T follicular helper cell (primary cell): ENCODE measurements around the gene LCNL1.

ENCODE experiments used
- DNase-seq: peaks from one replicate; pipeline ENCODE4 v3.0.0-alpha.2; 2020; ENCODE audit warnings: low read depth

The LCNL1 gene

DNA sequence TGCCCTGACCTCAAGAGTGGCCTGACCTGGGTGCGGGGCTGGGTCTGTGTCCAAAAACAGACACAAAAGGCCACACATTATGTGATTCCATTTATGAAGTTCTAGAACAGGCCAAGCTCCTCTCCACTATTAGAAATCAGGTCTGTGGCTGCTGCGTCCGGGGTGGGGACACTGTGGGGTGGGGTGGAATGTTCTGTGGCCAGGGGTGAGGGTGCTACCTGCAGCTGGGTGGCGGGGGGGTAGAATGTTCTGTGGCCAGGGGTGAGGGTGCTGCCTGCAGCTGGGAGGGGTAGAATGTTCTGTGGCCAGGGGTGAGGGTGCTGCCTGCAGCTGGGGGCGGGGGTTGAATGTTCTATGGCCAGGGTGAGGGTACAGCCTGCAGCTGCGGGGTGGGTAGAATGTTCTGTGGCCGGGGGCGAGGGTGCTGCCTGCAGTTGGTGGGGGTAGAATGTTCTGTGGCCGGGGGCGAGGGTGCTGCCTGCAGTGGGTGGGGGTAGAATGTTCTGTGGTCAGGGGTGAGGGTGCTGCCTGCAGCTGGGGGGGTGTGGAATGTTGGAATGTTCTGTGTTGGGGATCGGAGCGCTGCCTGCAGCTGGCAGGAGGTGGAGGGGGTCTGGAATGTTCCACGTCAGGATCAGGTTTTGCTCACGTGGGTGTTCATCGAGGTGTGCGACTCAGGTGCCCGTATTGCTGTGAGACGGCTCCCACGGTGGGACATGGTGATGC lies 22.4 kb upstream of the LCNL1 start:
- no peak for DNase-seq

DNA sequence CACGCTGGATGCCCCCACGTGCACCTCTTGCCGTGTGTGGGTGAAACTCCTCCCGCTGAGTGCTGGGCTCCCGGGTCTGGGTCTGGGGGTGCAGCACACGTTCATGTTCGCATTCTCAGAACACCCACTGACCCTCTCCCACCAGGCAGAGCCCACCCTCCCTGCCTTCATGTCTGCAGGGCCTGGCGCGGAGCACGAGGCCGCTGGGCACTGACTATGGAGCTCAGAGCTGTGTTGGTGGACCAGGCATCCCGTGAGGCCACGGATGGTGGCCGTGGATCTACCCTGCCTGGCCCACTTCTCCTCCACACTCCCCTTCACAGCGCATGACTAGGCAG lies 21.9 kb upstream of the LCNL1 start:
- DNase-seq, result no peak

DNA sequence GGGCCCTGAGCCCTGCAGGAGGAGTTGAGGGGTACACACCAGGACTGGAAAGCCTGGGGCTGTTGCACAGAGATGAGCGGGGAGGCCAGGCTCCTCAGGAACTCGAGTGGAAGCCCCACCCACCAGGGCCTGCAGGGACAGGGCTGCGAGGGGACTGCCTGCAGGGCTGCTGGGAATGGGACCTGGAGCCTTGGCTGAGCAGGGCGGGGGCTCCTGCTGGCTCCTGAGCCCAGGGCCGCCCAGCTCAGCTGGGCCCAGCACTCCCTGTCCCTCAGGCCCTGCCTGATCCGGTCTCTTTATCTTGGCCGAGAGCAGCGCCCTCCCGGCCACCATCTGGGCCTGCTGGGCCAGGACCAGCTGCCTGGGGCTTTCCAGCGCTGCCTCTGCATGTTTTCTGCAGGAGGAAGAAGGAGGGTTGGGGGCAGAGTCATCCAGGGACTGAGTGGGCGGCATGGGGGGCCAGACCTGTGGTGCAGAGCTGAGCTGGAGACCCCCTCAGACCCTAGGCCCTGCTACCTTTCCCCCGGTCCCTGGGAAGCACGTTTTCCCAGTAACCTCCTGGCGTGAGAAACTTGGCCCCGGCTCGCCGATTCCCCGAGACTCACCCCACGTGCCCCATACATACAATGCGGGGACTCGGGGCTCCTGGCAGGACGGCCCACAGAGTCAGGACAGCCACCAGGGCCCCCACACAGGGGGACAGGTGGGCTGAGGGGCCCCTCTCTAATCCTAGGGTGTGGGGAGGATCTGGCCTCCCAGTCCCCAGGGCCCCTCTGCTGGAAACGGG lies 21.3 kb upstream of the LCNL1 start:
- DNase-seq, result no peak

DNA sequence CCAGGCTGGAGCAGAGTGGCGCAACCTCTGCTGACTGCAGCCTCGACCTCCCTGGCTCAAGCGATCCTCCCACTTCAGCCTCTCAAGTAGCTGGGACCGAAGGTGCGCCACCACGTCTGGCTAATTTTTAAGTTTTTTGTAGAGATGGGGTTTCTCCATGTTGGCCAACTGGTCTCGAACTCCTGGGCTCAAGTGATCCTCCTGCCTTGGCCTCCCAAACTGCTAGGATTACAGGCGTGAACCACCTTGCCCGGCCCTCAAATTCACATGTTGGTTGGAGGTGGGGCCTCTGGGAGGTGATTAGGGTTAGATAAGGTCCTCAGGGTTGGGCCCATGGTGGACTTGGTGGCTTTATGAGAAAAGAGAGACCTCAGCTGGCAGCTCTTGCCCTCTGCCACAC lies 20.6 kb upstream of the LCNL1 start:
- DNase-seq, result no peak

DNA sequence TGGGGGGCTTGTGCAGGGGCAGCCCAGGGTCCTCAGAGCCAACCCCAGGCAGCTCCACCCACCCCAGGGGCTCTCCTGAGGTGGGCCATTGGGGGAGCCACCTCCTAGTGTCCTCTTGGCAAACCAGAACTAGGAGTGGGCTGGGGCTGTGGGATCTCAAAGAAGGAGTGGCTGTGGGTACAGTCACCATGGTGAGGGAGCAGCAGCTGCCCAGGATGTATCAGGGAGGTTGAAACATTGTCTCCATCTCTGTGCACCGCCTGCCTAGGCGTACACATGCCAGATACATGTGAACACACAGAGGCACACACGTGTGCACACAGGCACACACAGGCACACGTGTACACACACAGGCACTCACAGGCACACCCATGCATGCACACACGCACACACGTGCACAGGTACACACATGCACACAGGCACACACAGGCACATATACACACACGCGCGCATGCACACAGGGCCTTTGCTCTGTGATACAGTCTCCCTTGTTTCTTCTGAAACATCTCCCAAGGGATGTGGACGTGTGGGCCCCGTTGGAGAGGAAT lies 20.0 kb upstream of the LCNL1 start:
- no peak for DNase-seq

DNA sequence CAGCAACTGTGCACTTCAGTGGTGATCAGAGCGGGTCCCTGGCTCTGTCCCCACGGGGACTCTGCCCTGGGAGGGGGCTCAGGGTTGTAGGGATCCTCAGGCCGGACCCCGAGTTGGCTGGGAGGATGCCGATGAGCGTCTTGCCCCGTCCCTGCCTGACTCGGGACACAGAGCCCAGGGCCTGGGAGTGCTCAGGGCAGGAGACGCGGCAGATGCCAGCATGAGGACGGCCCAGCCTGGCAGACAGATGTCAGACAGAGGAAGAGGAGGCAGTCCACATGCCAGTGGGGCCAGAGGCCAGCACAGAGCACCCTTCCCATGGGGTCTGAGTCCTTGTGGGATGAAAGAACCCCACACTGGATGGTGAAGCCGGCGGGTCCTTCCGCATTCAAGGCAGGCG lies 19.5 kb upstream of the LCNL1 start:
- no peak for DNase-seq

DNA sequence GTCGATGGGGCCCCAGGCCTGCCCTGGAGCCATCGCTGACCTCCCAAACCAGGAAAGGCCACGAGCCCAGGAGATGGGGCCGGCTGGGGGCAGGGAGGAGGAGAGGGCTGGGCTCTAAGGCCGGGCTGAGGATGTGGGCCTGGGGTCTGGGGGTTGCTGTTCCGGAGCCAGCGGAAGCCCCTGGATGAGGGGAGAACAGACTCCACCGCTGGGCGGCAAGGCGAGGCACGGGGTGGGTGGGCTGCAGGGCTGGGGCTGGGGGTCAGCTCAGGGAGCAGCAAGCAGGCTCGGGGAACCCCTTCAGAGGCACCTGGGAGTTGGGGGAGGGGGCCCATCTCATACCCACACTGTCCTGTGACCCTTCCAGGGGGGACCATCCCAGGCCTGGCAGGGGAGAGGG lies 19.0 kb upstream of the LCNL1 start:
- no peak for DNase-seq

DNA sequence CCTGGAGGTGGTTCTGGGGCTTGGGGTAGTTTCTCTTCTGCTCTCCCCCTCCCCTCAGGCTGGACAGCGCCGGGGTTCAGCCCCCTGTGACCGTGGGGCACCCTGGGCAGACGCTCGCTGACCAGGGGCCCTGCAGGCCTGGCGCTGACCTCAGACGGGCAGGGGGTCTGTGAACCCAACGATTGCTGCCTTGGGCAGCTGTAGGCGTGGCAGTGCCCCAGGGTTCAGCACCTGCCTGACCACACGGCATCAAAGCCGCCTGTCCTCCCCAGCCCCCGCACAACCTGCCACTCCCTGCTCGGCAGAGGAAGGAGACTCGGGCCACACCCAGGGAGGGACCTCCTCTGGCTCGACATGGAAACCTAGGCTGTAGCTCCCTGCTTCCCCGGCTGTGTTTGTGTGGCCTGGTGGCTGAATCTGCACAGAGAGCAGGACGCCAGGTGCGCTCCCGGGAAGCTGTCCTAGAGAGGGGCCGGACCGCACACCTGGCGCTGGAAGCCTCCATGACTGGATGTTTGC lies 18.6 kb upstream of the LCNL1 start:
- DNase-seq, result no peak

DNA sequence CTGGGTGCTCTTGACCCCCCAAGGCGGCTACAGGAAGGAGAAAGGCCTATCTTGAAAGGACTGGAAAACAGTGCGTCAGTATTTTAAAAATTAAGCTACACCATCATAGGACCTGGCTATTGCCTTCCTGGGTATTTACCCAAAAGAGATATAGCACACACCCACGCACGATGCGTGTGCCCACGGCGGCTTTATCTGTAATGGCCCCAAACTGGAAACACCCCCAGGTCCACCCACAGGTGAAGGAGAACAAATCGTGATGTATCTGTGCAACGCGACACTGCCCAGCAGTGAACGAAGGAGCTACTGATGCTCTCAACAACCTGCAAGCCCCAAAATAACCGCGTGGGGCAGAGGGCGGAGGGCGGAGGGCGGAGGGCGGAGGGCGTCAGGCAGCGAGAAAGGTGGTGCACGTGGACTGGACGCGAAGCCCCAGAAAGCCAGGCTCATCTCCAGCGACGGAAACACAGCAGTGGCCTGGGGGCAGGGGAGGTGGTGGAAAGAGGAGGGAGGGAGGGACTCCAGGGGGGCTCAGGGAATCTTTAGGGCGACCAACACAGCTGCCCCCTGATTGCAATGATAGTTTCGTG lies 17.9 kb upstream of the LCNL1 start:
- no peak for DNase-seq

DNA sequence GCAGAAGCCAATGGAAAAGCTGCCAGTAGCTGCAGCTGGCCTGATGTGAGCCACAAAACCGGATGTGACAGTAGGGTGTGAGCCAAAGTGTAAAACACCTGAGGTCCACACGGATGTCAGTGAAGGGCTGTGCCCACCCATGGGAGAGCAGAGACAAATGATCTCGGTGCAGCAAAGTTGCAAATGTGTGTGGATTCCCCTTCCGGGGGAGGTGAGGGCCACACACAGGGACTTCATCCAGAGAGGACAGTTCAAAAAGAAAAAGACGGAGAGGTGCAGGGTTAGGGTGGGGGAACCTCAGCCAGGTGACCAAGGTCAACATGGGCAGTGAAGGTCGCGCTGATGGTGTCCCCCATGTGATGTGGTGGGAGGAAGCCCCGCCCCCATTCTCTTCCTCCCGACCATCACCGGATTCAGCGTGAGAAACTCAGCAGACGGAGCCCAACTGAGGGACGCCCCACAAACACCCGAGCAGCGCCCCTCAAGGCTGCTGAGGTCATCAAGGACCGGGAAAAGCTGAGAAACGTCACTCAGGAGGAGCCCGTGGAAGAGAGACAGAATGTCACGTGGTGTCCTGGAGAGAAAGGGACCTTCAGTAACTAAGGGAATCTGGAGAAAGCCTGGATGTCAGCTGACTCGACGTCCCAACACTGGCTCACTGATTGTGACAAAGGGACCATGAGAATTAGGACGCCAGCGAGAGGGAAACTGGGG lies 16.9 kb upstream of the LCNL1 start:
- DNase-seq, result no peak

DNA sequence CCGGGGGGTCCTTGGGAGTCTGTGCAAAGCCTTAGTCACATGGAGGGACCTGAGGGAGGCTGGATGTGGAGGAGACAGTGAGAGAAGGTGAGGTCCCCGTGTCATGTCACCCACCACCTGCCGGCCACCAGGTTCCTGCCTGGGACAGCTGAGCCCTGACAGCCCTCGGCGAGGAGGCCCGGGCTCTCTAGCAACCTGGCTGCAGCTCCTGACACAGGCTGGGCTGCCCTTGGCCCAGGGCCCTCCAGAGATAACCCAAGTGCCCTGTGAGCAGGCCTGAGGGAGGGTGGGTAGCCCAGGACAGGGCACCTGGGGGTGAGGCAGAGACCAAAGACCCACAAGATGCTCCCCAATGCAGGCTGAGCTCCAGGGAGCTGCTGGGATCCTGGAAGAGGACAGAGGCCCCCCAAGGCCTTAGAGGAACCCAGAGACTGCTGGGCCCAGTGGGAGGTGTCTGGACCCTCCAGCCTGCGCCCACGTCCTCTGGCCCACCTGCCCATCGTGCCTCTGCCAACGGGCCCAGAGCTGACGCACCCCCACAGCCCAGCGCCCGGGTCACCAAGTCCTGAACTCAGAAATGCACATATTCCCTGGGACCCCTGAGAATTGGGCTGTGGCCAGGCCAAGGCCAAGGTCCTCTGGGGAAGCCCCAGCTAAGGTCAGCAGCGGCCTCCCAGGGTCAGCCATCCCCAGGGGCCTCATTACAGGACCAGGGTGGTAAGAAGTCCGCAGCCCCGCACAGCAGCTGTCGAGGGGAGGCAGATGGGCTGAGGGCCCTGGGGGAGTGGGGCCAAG lies 14.3 kb upstream of the LCNL1 start:
- no peak for DNase-seq

DNA sequence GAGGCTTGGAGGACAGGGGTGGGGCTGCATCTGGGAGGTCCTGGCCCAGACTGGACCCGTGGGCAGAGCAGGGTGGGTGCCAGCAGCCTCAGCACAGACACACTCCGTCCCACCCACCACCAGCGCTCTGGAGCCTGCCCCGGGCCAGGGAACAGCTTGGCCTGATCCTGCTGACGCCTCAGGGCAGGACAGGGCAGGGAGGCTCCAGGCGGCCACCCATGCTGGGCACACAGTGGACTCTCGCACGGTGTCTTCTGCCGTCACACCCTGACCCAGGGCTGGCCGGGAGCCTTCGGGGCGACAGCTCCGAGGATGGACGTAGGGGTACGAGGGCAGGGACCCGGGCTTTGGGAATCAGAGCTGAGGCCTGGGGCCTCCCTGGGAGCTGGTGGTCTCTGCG lies 13.6 kb upstream of the LCNL1 start:
- DNase-seq, result no peak

DNA sequence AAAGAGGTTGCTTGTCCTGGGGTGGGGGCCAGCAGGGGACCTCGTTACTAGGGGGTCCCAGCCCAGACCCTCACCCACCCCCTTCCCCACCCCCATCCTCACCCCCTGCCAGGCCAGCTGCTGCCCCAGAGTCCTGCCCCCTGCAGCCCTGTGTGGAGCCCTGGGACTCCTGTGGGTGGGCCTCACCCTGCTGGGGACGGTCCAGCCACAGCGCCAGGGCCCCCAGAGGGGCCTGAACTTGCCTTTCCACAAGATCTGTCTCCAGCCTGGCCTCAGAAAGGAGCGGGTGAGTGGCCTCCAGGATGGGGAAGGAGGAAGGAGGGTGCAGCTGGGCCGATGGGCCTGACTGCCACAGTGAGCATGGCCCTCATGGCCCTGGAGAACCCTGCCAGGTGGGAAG lies 13.0 kb upstream of the LCNL1 start:
- DNase-seq, result no peak

DNA sequence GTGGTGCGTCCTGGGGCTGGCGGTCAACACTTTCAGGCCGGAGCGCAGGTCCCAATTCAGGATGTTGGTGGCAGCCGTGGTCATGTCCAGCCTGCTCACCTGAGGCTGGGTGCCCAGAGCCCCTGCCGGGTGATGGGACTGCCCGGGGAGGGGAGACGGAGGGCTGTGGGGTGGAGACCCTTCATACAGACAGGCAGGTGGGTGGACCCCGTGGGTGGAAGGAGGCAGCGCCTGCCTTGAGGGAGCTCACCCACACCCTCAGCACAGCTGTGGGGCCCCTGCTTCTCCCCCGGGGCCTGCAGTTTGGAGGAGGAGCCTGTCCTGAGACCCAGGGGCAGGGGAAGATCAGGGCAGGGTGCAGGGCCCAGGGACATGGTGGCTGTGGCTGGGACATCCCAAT lies 12.4 kb upstream of the LCNL1 start:
- no peak for DNase-seq

DNA sequence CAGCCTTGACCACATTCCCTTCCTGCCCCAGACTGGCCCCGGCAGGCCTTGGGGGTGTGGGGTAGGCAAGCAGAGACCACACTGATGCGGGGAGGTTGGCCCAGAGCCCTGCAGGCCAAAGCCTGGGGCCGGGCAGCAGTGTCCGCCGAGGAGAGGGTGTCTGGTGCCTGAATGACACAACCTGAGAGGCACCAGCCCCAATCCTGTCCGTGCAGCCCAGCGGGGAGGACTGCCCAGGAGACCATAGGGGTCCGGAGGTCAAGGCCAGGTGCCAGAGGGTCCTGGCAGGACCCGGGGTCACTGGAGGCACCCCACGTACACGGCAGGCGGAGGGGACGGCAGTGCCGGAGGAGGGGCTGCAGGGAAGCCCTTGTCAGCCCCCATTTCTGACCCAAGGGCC lies 11.0 kb upstream of the LCNL1 start:
- no peak for DNase-seq

DNA sequence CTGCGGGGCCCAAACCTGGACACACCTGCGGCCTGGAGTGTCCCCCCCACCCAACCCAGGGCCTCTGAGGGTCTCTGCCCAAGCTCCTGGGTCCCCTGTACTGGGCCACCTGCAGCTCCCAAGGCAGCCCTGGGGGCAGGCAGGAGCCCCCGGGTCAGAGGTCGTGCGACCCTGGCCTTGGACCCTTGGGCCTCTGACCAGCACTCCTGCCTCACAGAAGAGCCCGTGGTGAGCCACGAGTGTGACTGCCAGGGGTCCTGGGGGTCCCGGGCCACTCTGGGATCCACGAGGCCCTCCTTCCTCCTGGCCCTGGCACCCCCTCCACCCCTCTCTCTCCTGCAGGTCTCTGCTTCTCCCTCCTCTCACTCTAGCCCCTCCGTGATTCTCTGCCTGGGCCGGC lies 10.5 kb upstream of the LCNL1 start:
- no peak for DNase-seq

DNA sequence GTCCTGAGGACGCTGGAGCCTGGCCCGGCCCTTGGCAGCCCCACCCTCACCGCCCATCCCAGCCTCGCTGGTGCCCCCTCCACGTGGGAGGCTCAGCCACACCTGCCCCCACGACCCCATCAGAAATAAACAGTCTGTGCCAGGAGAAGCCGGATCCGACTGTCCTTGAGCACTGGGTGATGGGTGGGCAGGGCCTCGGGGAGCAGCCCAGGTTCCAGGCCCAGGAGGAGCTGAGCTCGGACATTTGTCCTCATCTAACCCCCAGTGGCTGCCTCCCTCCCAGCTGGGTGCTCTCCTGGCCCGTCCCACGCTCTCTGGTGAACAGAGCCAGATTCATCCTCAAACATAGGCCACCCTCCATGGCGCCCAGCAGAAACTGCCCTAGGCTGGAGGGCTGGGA lies 10.1 kb upstream of the LCNL1 start:
- no peak for DNase-seq

DNA sequence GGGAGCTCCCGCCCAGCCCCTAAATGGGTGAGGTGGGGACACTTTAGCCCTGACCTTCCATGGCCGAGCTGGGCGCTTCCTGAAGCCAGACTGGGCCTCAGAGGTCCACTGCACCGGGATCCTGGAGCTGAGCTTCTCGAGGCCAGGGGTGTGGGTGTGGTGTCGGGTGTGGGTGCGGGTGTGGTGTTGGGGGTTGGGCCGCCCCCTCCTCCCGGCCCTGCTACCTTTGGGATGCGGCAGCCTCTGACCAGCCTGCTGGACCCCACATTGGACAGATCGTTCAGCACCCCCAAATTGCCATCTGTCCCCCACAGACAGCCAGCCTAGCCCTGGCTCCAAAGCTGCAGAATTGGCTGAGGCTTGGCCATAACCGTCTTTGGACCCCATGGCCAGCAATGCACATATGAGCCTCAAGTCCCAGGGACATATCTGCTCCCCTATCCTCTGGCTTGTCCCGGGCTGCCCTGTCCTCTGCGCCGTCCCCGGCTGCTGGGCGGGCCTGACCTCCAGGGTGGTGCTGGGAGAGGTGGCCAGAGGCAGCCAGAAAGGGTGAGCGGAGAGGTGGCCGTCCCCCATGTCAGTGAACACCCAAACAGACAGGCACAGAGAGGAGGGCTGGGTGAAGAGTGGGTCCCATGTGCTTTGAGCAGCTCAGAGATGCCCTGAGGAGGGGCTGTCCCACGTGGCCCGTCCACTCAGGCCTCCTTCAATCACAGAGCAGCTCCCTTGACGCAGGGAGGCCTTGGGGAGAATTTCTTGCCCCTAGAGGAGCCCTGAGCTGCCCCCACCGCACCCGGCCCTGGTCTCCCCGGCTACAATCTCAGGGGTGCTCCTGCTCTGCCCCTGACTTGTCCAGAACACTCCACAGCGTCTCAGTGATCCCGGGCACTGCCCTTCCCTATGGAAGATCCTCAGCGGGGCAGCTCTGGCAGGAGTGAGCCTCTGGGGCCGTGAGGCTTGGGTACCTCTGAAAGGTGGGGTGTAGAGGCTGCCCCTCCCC lies 8.9 kb upstream of the LCNL1 start:
- DNase-seq, result no peak

DNA sequence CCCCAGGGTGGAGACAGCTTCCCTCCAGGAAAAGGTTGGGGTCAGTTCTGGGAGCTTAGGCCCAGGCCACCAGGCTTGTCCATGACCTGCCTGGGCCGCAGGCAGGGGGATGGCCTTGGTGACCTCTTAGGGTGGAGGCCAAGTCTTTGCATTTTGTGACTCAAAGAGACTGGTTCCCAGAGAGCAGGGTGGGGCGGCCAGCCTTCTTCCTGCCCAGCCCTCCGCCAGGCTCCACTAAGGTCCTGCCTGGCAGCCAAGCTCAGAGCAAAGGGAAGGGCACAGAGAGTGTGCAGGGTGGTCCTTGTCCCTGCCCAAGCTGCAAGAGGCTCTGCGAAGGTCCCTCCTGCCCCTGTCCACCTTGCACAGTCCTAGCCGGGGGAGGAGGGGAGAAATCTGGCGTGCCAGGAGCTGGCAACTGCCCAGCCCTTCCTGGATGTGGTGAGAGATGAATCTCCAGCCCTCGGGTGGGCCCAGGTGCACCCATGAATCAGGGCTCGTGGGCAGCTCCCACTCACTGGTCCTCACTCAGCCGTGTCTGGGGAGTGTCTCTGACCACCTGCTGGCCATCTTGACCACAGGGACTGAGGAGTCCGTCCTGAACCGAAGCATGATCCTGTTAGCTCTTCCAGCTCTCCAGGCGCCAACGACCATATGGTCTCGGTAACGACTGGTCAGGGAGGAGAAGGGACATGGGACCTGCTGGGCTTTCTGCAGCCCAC lies 7.8 kb upstream of the LCNL1 start:
- no peak for DNase-seq

DNA sequence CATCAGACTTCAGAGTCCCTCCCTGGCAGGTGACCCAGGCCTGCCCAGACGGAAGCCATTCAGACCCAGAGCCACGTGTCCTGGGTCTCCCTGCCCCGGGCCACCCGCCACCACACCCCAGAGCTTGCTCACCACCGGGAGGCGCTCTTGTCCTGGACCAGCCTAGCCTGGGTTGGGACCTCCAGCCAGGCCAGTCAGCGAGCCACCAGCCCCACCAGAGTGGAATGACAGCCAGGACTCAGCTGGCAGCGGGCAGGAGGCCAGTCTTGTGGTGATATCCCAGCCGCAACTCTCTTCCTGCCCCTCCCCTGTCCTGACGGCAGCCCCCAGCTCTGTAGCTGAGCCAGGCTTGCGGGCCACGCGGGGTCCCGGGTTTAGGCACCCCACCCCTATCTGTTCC lies 7.1 kb upstream of the LCNL1 start:
- DNase-seq, result no peak
